Eye (tissue), 1 donor: ENCODE measurements around the gene RGP1.

ENCODE experiments used
- DNase-seq: peaks from one replicate; pipeline ENCODE4 v3.0.0-alpha.2; 2015

Gene RGP1

GRCh38 chr9:35746583-35746982 is 2.5 kb upstream of the RGP1 start:
- DNase-seq = no peak

GRCh38 chr9:35748242-35748857 is 737 bp upstream of the RGP1 start:
- no peak for DNase-seq

GRCh38 chr9:35749515-35750255 is 598 bp downstream of the RGP1 start:
- DNase-seq = no peak

GRCh38 chr9:35750256-35750531 is 1.1 kb downstream of the RGP1 start:
- DNase-seq = no peak

GRCh38 chr9:35753466-35753865 is 4.4 kb downstream of the RGP1 start:
- no peak for DNase-seq

- DNase-seq = no peak
Observed at GRCh38 chr9:35754264-35754663, 5.2 kb downstream of the RGP1 start, which contains the start of gene MSMP. Gene MSMP (minus strand): TSS chr9:35754276. CDS start chr9:35754129, 147 bp downstream.

GRCh38 chr9:35755071-35755470 is 6.0 kb downstream of the RGP1 start:
- DNase-seq = no peak

- peak; percentile 89 for DNase-seq
Observed at GRCh38 chr9:35756275-35757225, 7.5 kb downstream of the RGP1 start.

GRCh38 chr9:35757226-35757891 is 8.3 kb downstream of the RGP1 start:
- peak; percentile 82 for DNase-seq

- no peak for DNase-seq
Observed at GRCh38 chr9:35757892-35758275, 8.8 kb downstream of the RGP1 start.

- DNase-seq = no peak
Observed at GRCh38 chr9:35758475-35759050, 9.5 kb downstream of the RGP1 start.

- no peak for DNase-seq
Observed at GRCh38 chr9:35759795-35760194, 10.7 kb downstream of the RGP1 start.

GRCh38 chr9:35760651-35761050 is 11.6 kb downstream of the RGP1 start:
- no peak for DNase-seq

- DNase-seq = no peak
Observed at GRCh38 chr9:35763181-35763580, 14.1 kb downstream of the RGP1 start.

- DNase-seq = no peak
Observed at GRCh38 chr9:35763803-35764202, 14.7 kb downstream of the RGP1 start.

GRCh38 chr9:35766997-35767396 is 17.9 kb downstream of the RGP1 start:
- DNase-seq = no peak

- no peak for DNase-seq
Observed at GRCh38 chr9:35767458-35767857, 18.4 kb downstream of the RGP1 start.

- DNase-seq = no peak
Observed at GRCh38 chr9:35769763-35770162, 20.7 kb downstream of the RGP1 start.

GRCh38 chr9:35771075-35771433 is 22.0 kb downstream of the RGP1 start:
- DNase-seq = no peak

- peak; percentile 62 for DNase-seq
Observed at GRCh38 chr9:35771534-35771933, 22.4 kb downstream of the RGP1 start.

- no peak for DNase-seq
Observed at GRCh38 chr9:35771943-35772342, 22.9 kb downstream of the RGP1 start.

GRCh38 chr9:35774907-35775635 is 26.0 kb downstream of the RGP1 start:
- no peak for DNase-seq
